ENCODE results near the gene ADPRM. TPM values are rescaled to one million over a fixed set of nuclear protein-coding genes. Genes with fewer than 3 reads are reported as not detected.

ADPRM gene
- total and polyA plus RNA-seq, 2 donors (not counting 3 experiments of a cell fraction or from before 2014, with no cell fraction given), result 7.4 to 7.6 TPM

- FAIRE-seq (no peak), DNase-seq (ENCODE audit: low read depth, low spot score) (no peak)
- Histone ChIP-seq H3K9me3 (replicated peaks; ENCODE audit: control insufficient read depth, insufficient read depth, low read length) (no peaks in the 10 kb centered on the region), H3K4me2 (ENCODE audit: insufficient read depth, low read length) (no peak overlapping the region), H3K27ac (ENCODE audit: insufficient read depth, low read depth, low read length) (no peak overlapping the region), H3K79me2 (ENCODE audit: control insufficient read depth, insufficient read depth, low read length) (no peaks in the 10 kb centered on the region), H3K4me1 (ENCODE audit: control insufficient read depth, extremely low read depth, insufficient read depth, low read length) (no peaks in the 10 kb centered on the region), H3K9ac (replicated peaks; ENCODE audit: extremely low read depth, insufficient read depth, low read length) (no peak overlapping the region), H2AFZ (ENCODE audit: low read depth, low read length) (no peak overlapping the region), H3K4me3 (replicated peaks in 1 of 3; ENCODE audit: insufficient read depth in 1 of 3, low read depth in 1 of 3, low read length in 3 of 3) (no peak overlapping the region), H3K27me3 (ENCODE audit: control insufficient read depth in 2 of 2, insufficient read depth in 2 of 2, low read length in 2 of 2) (no peaks in the 10 kb centered on the region), H3K36me3 (ENCODE audit: control insufficient read depth in 2 of 2, extremely low read depth in 1 of 2, insufficient read depth in 2 of 2, low read length in 2 of 2) (no peaks in the 10 kb centered on the region), H4K20me1 (replicated peaks; ENCODE audit: control insufficient read depth, extremely low read depth, insufficient read depth, low read length) (no peaks in the 10 kb centered on the region), H3K9me1 (replicated peaks; ENCODE audit: control insufficient read depth, extremely low read depth, insufficient read depth, low read length) (peaks cover 2% of the 10 kb centered on the region)
- no TSS peak for BruUV-seq (replicated peaks)
- CTCF ChIA-PET, result interaction anchor here (0.7 to 0.9 kb wide), 4 partner anchors 11 to 1278 kb away, joined by 3 read pairs; no protein-coding TSS in a partner anchor
- POLR2A ChIA-PET, result no interaction called here
- dilution Hi-C loops (cut with MboI; ENCODE audit: extremely low pct_ligation_motif_present, low sequenced_read_pairs) (no loop called here), intact Hi-C loops (cut with micrococcal nuclease) (no loop called here)
- no peak for TF ChIP-seq EZH2 (IDR thresholded peaks at IDR 0.05; ENCODE audit: borderline replicate concordance, low read depth, low read length, severe bottlenecking)
- no peak for TF ChIP-seq FOS (IDR thresholded peaks at IDR 0.05; ENCODE audit: borderline replicate concordance, insufficient read depth, low read length)
- TF ChIP-seq POLR2A (IDR thresholded peaks at IDR 0.05; ENCODE audit: low read depth, low read length), result no peak
These were observed 36.0 kb upstream of the ADPRM start for GRCh38 chr17:10661437-10661836.

- H3K4me3 ChIP-seq (replicated peaks in 1 of 3; ENCODE audit: insufficient read depth in 1 of 3, low read depth in 1 of 3, low read length in 3 of 3), result no peak overlapping the region
- no peak overlapping the region for H3K9ac ChIP-seq (replicated peaks; ENCODE audit: extremely low read depth, insufficient read depth, low read length)
- dilution Hi-C loops (cut with MboI; ENCODE audit: extremely low pct_ligation_motif_present, low sequenced_read_pairs), result no loop called here
- H4K20me1 ChIP-seq (replicated peaks; ENCODE audit: control insufficient read depth, extremely low read depth, insufficient read depth, low read length), result no peaks in the 10 kb centered on the region
- POLR2A ChIA-PET, result interaction anchor here (0.7 kb wide), 1 partner anchor 24 kb away, joined by 6 read pairs; no protein-coding TSS in a partner anchor
- TF ChIP-seq JUN (IDR thresholded peaks at IDR 0.05; ENCODE audit: borderline replicate concordance, insufficient read depth, insufficient read length, low read depth), result no peak
- TF ChIP-seq MAX (IDR thresholded peaks at IDR 0.05; ENCODE audit: insufficient read depth, insufficient read length), result no peak
- TF ChIP-seq CTCF (IDR thresholded peaks at IDR 0.05; ENCODE audit: extremely low read depth in 1 of 2, insufficient read depth in 1 of 2, low read depth in 1 of 2, low read length in 2 of 2), result no peak
- TF ChIP-seq FOS (IDR thresholded peaks at IDR 0.05; ENCODE audit: borderline replicate concordance, insufficient read depth, low read length), result no peak
- TF ChIP-seq GATA2 (IDR thresholded peaks at IDR 0.05; ENCODE audit: insufficient read depth, insufficient read length, low read depth, low read length), result no peak
- TF ChIP-seq POLR2AphosphoS5 (IDR thresholded peaks at IDR 0.05; ENCODE audit: insufficient read depth, low read depth, low read length), result no peak
- TF ChIP-seq POLR2A (IDR thresholded peaks at IDR 0.05; ENCODE audit: low read depth, low read length), result no peak
- TF ChIP-seq MYC (IDR thresholded peaks at IDR 0.05; ENCODE audit: low read depth, low read length), result no peak
- TF ChIP-seq EZH2 (IDR thresholded peaks at IDR 0.05; ENCODE audit: borderline replicate concordance, low read depth, low read length, severe bottlenecking), result no peak
- H2AFZ ChIP-seq (ENCODE audit: low read depth, low read length), result no peak overlapping the region
- no TSS peak for BruUV-seq (replicated peaks)
- H3K27ac ChIP-seq (ENCODE audit: insufficient read depth, low read depth, low read length), result no peak overlapping the region
- no peaks in the 10 kb centered on the region for H3K27me3 ChIP-seq (ENCODE audit: control insufficient read depth in 2 of 2, insufficient read depth in 2 of 2, low read length in 2 of 2)
- FAIRE-seq (no peak), DNase-seq (ENCODE audit: low read depth, low spot score) (no peak)
- H3K9me1 ChIP-seq (replicated peaks; ENCODE audit: control insufficient read depth, extremely low read depth, insufficient read depth, low read length), result peaks cover 2% of the 10 kb centered on the region
- CTCF ChIA-PET, result interaction anchor here (1.3 to 1.9 kb wide), 2 partner anchors 10 to 16 kb away, joined by 4 to 6 read pairs; no protein-coding TSS in a partner anchor
- H3K36me3 ChIP-seq (ENCODE audit: control insufficient read depth in 2 of 2, extremely low read depth in 1 of 2, insufficient read depth in 2 of 2, low read length in 2 of 2), result no peaks in the 10 kb centered on the region
- no peaks in the 10 kb centered on the region for H3K79me2 ChIP-seq (ENCODE audit: control insufficient read depth, insufficient read depth, low read length)
- no peak overlapping the region for H3K4me2 ChIP-seq (ENCODE audit: insufficient read depth, low read length)
- no peaks in the 10 kb centered on the region for H3K4me1 ChIP-seq (ENCODE audit: control insufficient read depth, extremely low read depth, insufficient read depth, low read length)
- intact Hi-C loops (cut with micrococcal nuclease), result no loop called here
- no peaks in the 10 kb centered on the region for H3K9me3 ChIP-seq (replicated peaks; ENCODE audit: control insufficient read depth, insufficient read depth, low read length)
These were observed 34.2 kb upstream of the ADPRM start for GRCh38 chr17:10663231-10663630.

All from endothelial cell of umbilical vein (primary cell).